Activated naive CD4-positive, alpha-beta T cell treated with anti-CD3 and anti-CD28 coated beads, Interleukin-2, amount 50 U/mL, for 16 hours (primary cell): Measurements from ENCODE around the gene ZSWIM5.
"Not testable (repeated sequence)": the region's sequence is repeated elsewhere in the genome, so short reads cannot be mapped to it uniquely, and the experiment has no call there.

ENCODE experiments used
- DNase-seq: peaks from one replicate; pipeline ENCODE4 v3.0.0-alpha.2; 2020

Gene ZSWIM5

GRCh38 chr1:45079533-45079932 lies 126.9 kb downstream of the ZSWIM5 start:
- DNase-seq, result no peak

DNA sequence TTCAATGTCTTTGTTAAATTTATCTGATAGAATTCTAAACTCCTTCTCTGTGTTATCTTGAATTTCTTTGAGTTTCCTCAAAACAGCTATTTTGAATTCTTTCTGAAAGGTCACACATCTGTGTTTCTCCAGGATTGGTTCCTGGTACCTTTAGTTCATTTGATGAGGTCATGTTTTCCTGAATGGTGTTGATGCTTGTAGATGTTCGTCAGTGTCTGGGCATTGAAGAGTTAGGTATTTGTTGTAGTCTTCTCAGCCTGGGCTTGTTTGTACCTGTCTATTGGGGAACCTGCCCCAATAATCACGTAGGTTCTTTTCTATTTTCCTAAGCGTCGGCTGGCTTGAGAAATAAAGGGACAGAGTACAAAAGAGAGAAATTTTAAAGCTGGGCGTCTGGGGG lies 129.4 kb downstream of the ZSWIM5 start:
- not testable (repeated sequence) for DNase-seq

DNA sequence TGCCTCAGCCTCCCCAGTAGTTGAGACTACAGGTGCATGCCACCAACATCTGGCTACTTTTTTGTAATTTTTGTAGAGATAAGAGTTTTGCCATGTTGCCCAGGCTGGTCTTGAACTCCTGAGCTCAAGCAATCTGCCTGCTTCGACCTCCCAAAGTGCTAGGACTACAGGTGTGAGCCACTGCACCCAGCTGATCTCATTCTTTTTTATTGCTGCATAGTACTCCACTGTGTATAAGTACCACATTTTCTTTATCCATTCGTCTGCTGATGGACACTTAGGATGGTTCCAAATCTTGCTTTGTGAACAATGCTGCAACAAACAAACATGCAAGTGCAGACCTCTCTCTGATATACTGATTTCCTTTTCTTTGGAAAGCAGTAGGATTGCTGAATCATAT lies 134.8 kb downstream of the ZSWIM5 start:
- no peak for DNase-seq

- DNase-seq, result no peak
These were observed 138.6 kb downstream of the ZSWIM5 start for GRCh38 chr1:45067806-45068205.

DNA sequence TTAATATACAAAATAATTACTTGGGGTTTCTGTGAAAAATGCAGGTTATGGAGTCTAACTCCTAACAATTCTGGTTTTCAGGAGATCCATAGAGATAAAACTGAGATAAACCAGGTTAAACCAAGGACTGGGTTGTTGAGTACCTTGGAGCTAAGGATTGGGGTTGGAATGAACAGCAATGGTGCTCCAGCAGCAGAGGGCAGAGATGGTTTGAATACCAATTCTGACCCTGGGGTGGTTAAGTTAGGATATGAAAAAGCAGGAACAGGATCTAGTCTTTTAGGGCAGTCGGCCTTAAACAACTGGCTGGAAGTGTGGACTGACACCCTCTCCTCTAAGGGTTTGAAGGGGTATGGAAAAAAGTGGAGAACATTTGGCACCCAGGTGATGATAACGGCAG lies 141.3 kb downstream of the ZSWIM5 start:
- DNase-seq, result no peak

GRCh38 chr1:45062463-45062862 lies 143.9 kb downstream of the ZSWIM5 start:
- not testable (repeated sequence) for DNase-seq

- no peak for DNase-seq
These were observed 146.6 kb downstream of the ZSWIM5 start for GRCh38 chr1:45059829-45060228.

DNA sequence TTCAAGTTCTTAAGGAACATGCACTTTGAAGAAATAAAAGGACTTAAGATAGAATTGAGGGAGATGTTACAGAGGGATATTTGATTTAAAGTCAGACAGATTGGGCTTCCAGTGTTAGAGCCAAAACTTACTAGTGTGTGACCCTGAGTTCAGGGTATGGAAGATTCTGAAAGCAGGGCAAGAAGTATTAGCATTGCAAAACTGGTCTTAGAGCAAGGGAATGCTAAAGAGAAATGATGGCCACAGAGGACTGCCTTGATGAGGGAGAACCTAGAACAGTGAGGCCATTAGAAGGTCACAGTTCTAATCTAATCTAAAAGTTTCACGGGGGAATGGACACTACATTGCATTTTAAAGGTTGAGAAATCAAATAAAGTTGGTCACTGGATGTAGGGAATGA lies 148.9 kb downstream of the ZSWIM5 start:
- no peak for DNase-seq

- DNase-seq, result no peak
These were observed 155.2 kb downstream of the ZSWIM5 start for GRCh38 chr1:45051005-45051772.

- DNase-seq, result no peak
These were observed 159.4 kb downstream of the ZSWIM5 start for GRCh38 chr1:45047032-45047431.

GRCh38 chr1:45044916-45045315 lies 161.5 kb downstream of the ZSWIM5 start:
- DNase-seq, result no peak

- no peak for DNase-seq
These were observed 163.3 kb downstream of the ZSWIM5 start for GRCh38 chr1:45043094-45043493.

DNA sequence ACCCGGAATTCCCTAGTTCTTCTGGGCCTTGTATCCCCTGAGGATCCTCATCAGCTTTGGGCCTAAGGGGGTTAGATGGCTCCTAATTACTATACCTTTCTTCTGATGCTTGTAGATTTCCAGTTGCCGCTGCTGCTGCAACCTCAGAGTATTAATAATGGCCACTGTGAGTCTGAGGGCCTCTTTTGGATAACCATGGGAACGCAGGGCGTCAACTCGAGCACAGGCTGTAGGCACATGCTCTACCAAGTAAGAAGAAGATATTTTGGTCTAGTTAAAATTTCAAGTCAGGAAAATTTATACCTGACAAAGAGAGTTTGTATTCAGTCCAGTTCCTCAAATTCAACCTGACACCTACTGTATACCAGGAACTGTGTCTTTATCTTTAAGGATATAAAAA lies 166.1 kb downstream of the ZSWIM5 start:
- no peak for DNase-seq

- no peak for DNase-seq
These were observed 167.6 kb downstream of the ZSWIM5 start for GRCh38 chr1:45038661-45039364.

DNA sequence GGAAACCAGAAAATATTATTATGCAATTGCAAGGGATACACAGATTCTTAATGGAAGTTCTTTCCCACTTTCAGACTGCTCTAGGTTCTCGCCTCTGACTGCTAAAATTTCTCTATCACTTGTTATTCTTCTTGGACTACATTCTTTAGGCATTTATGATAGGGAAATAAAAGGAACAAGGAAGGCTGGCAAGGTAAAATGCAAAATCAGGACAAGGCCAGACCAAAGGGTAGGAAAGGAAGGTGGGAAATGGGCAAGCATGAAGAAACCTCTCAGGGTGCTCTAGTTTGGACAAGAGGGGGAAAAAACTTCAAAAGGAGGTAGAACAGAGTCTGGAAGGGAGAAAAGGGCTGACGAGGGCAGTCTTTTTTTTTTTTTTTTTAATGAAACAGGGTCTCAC lies 168.2 kb downstream of the ZSWIM5 start:
- no peak for DNase-seq

GRCh38 chr1:45037456-45037855 lies 168.9 kb downstream of the ZSWIM5 start:
- DNase-seq, result no peak

GRCh38 chr1:45035631-45036301 lies 170.6 kb downstream of the ZSWIM5 start:
- DNase-seq, result no peak

DNA sequence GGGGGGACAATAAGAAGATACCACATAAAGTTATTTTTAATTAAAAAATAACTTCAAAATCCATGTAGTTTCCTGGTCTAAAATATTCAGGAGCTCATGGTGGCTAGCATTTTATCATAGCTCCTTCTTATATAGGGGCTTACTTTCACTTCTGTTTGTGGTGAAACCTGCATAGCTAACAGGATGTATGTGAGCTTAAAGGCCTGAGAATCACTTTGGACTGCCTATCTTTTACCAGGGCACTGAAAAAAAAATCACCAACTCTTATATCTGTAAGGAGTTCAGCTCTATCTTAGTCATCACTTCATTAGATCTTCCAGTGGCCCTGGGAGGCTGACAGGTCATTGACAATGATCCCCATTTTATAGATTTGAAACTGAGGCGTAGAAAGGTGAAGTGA lies 173.0 kb downstream of the ZSWIM5 start:
- DNase-seq, result no peak

DNA sequence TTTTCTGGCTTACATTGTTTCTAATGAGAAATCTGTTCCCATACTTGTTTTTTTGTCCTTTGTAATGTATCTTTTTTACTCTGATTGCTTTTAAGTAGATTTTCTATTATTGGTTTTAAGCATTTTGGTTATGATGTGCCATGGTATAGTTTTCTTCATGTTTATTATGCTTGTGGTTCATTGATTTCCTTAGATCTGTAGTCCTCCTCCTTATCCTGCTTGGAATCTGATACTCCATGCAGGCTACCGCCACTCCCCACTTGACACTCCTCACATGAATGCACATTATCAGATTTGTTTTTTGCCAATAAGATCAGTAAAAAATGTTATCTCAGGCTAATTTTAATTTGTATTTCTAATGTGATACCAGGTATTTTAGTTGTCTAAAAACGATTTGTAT lies 173.6 kb downstream of the ZSWIM5 start:
- DNase-seq, result no peak

DNA sequence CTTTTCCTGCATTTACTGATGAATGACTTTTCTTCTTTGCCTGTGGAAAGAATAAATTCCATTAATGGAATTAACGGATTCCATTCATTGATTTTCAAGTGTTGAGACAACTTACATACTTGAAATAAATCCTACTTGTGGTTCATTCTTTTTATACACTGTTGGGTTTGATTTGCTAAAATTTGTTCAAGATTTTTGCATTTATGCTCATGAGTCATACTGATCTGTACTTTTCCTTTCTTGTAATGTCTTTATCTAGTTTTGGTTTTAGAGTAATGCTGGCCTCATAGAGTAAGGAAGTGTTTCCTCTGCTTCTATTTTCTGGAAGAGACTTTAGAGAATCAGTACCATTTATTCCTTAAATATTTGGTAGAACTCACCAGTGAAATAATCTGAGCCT lies 180.0 kb downstream of the ZSWIM5 start:
- DNase-seq, result no peak

DNA sequence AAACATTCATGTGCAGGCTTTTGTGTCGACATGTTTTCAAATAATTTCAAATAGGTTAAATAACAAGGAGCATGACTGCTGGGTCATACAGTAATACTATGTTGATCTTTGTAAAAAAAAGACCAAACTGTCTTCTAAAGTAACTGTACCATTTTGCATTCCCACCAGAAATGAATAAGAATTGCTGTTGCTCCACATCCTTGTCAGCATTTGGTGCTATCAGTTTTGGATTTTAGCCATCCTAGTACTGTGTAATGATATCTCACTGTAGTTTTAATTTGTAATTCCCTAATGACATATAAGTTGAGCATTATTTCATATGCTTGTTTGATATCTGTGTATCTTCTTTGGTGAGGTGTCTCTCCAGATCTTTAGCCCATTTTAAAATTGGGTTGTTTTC lies 182.7 kb downstream of the ZSWIM5 start:
- no peak for DNase-seq

DNA sequence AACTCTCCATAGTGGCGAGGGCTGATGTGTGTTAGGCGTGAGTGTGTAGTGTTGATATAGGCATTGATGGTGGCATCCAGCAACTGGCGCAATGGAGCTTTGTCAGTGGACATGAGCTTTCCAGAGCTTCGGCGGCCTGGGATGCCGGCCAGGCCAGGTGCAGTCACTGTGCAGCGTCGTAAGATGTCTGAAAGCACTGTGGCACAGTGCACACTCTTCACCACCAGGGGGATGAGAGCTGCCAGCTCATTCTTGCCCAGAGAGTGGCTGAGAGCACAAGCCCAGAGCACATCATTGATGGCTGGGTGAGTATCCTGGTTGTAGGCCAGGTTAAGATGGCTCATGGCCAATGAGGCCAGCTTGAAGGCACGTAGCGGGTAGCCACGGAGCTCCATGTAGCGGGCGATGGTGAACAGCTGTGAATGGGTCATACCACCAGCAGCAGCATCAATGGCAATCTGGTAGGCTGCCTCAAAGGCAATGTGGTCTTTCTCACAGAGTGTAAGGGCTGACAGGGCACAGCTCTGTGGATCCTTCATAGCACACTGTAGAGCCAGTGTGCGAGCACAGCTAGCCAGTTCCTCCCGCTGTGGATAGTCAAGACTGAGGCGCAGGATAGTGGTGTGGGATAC lies 187.7 kb downstream of the ZSWIM5 start:
- peak; percentile 74 for DNase-seq

GRCh38 chr1:45016767-45017166 lies 189.6 kb downstream of the ZSWIM5 start:
- no peak for DNase-seq
